HepG2 (cell line): Measurements from ENCODE around the gene PSKH1. TPM values are rescaled to one million over a fixed set of nuclear protein-coding genes. Genes with fewer than 3 reads are reported as not detected.

Experiments
- ATAC-seq: fragments of 200-7000 bp; cut with Tn5 transposase; 3 replicates; pipeline ENCODE4 v1.9.1; 2020; ENCODE audit warnings: mild to moderate bottlenecking, moderate library complexity
- BruUV-seq: library from RNA; stranded (reverse); fragments of 400-500 nt; replicated peaks from 2 replicates; lab custom pipeline; 2021; lab: Mats Ljungman, UMichigan
- CTCF ChIA-PET: fragments of 300-600 bp; formaldehyde crosslinking; extraction: SDS; loops from one replicate; lab custom pipeline; 2021; ENCODE audit warnings: low total read pairs, inconsistent platforms, low intra/inter-chr PET ratio; lab: Yijun Ruan, JAX
- POLR2A ChIA-PET: fragments of 350-600 bp; sonication (Branson Sonifier 250); formaldehyde crosslinking; loops from one replicate; lab custom pipeline; 2020; ENCODE audit warnings: antibody characterized with exemption, inconsistent platforms; lab: Yijun Ruan, JAX
- DNase-seq: peaks from one replicate; pipeline ENCODE4 v3.0.0-alpha.2; 2015; ENCODE audit warnings: low spot score
- FAIRE-seq: peaks from 3 replicates; lab custom pipeline; 2011; peaks lifted over from hg19 to GRCh38; lab: Jason Lieb, UNC
- H2AFZ ChIP-seq: one replicate; pipeline ENCODE4 v1.6.1; 2011; ENCODE audit warnings: low read length, inconsistent platforms
- H3K27ac ChIP-seq: fragments of 300-600 bp; 3 replicates; pipeline ENCODE4 v1.8.0; 2011; ENCODE audit warnings: mixed run types, mild to moderate bottlenecking, mixed read lengths, low read length, inconsistent platforms; ENCODE audit not compliant: insufficient read depth; ENCODE audit errors: extremely low read length
- H3K27me3 ChIP-seq, 2 experiments: fragments of 200-600 bp in 1 of 2; 2 replicates in 1 of 2; 3 replicates in 1 of 2; pipeline versions ENCODE4 v1.6.0 to v1.8.0; 2011; ENCODE audit warnings: low read length in 2 of 2, mild to moderate bottlenecking in 2 of 2, moderate library complexity in 2 of 2, inconsistent platforms in 1 of 2; ENCODE audit not compliant: insufficient read depth in 2 of 2, control insufficient read depth in 1 of 2
- H3K36me3 ChIP-seq, 2 experiments: fragments of 200-600 bp in 1 of 2; replicated peaks in 1 of 2; 2 replicates in 1 of 2; 3 replicates in 1 of 2; pipeline versions ENCODE4 v1.5.1 to v1.8.0; 2011; ENCODE audit warnings: low read length in 2 of 2, inconsistent platforms in 1 of 2; ENCODE audit not compliant: insufficient read depth in 2 of 2, control insufficient read depth in 1 of 2
- H3K4me1 ChIP-seq: 2 replicates; pipeline ENCODE4 v1.5.1; 2012; ENCODE audit warnings: low read length, inconsistent platforms; ENCODE audit not compliant: insufficient read depth
- H3K4me2 ChIP-seq: 2 replicates; pipeline ENCODE4 v1.6.0; 2011; ENCODE audit warnings: low read depth, low read length, inconsistent platforms
- H3K4me3 ChIP-seq, 3 experiments: fragments of 200-600 bp in 1 of 3; sonication (generic), shearing (Covaris generic) in 1 of 3; replicated peaks in 1 of 3; 2 replicates each; pipeline ENCODE4 v1.5.1; 2011 to 2016; ENCODE audit warnings: low read length in 3 of 3, inconsistent platforms in 2 of 3, low read depth in 2 of 3, mild to moderate bottlenecking in 2 of 3, control low read depth in 1 of 3, mixed read lengths in 1 of 3; ENCODE audit not compliant: insufficient read depth in 1 of 3
- H3K79me2 ChIP-seq: one replicate; pipeline ENCODE4 v1.6.1; 2011; ENCODE audit warnings: low read length, inconsistent platforms; ENCODE audit not compliant: insufficient read depth
- H3K9ac ChIP-seq: 2 replicates; pipeline ENCODE4 v1.6.0; 2011; ENCODE audit warnings: mild to moderate bottlenecking, low read depth, low read length, inconsistent platforms; ENCODE audit not compliant: insufficient read depth
- H3K9me3 ChIP-seq: 2 replicates; pipeline ENCODE4 v1.5.1; 2012; ENCODE audit warnings: mild to moderate bottlenecking, low read length
- H4K20me1 ChIP-seq: 2 replicates; pipeline ENCODE4 v1.6.0; 2011; ENCODE audit warnings: inconsistent platforms, mild to moderate bottlenecking, low read length, moderate library complexity; ENCODE audit not compliant: insufficient read depth
- BRCA1 ChIP-seq: sonication (generic); formaldehyde crosslinking; IDR thresholded peaks from 2 replicates; pipeline ENCODE4 v1.4.0; 2020; ENCODE audit warnings: missing genetic modification reagents
- ELF3 ChIP-seq: IDR thresholded peaks from 2 replicates; pipeline ENCODE4 v1.6.1; 2016; ENCODE audit warnings: missing genetic modification reagents, missing compliant biosample characterization
- GATA4 ChIP-seq: sonication (generic); IDR thresholded peaks from 2 replicates; pipeline ENCODE4 v1.6.1; 2016; ENCODE audit warnings: antibody characterized with exemption, low read depth, borderline replicate concordance
- KMT2A ChIP-seq: sonication (generic); formaldehyde crosslinking; IDR thresholded peaks from 2 replicates; pipeline ENCODE4 v1.4.0; 2020; ENCODE audit warnings: missing genetic modification reagents
- MIER3 ChIP-seq: IDR thresholded peaks from 2 replicates; pipeline ENCODE4 v1.6.1; 2016; ENCODE audit warnings: missing compliant biosample characterization, borderline replicate concordance
- PCBP1 ChIP-seq: fragments of 200-400 bp; formaldehyde crosslinking; IDR thresholded peaks from 2 replicates; pipeline ENCODE4 v1.6.1; 2017; ENCODE audit warnings: mild to moderate bottlenecking, low read depth, low read length, borderline replicate concordance
- SNRNP70 ChIP-seq: fragments of 200-400 bp; formaldehyde crosslinking; IDR thresholded peaks from 2 replicates; pipeline ENCODE4 v1.6.1; 2017; ENCODE audit warnings: mild to moderate bottlenecking, low read depth, low read length, moderate library complexity
- TARDBP ChIP-seq: sonication (generic); formaldehyde crosslinking; IDR thresholded peaks from 2 replicates; pipeline ENCODE4 v1.8.0; 2022; ENCODE audit warnings: mild to moderate bottlenecking, missing genetic modification reagents
- TBP ChIP-seq: sonication (generic); formaldehyde crosslinking; IDR thresholded peaks from 2 replicates; pipeline ENCODE4 v1.5.0; 2020; ENCODE audit warnings: missing genetic modification reagents
- ZNF264 ChIP-seq: sonication (generic); formaldehyde crosslinking; IDR thresholded peaks from 2 replicates; pipeline ENCODE4 v1.4.0; 2020; ENCODE audit warnings: missing genetic modification reagents
- ZNF737 ChIP-seq: sonication (generic); formaldehyde crosslinking; IDR thresholded peaks from 2 replicates; pipeline ENCODE4 v1.5.0; 2020; ENCODE audit warnings: missing genetic modification reagents, mild to moderate bottlenecking, borderline replicate concordance
- ZSCAN25 ChIP-seq: sonication (generic); formaldehyde crosslinking; IDR thresholded peaks from 2 replicates; pipeline ENCODE4 v1.8.0; 2022; ENCODE audit warnings: mild to moderate bottlenecking, missing genetic modification reagents
- WGBS: methylation state at CpG from one replicate; pipeline ENCODE4 v1.1.6; 2017; ENCODE audit warnings: low lambda C conversion rate; 5-methylcytosine and 5-hydroxymethylcytosine counted together
- in situ Hi-C: cut with HindIII; loops from 2 replicates; pipeline ENCODE4 v1.10.0; 2017; ENCODE audit warnings: low pct_unique_long_range_greater_than_20kb; ENCODE audit not compliant: extremely low pct_ligation_motif_present
- intact Hi-C: fragments of 100-400 bp; cut with micrococcal nuclease; formaldehyde crosslinking; loops from one replicate; pipeline ENCODE4 v1.10.0; 2022; ENCODE audit not compliant: unreplicated experiment
- polyA plus RNA-seq, 8 experiments: library from polyadenylated mRNA; depleted of rRNA in 3 of 8; stranded (reverse) in 7 of 8; unstranded in 1 of 8; fragments of >200 nt; fragmentation: Illumina TruSeq in 4 of 8; extraction: Trizol in 4 of 8; gene quantifications; 2 replicates each; pipeline versions ENCODE4 v1.2.1 to v1.2.3, GENCODE V29; 2011 to 2016; ENCODE audit warnings: low read depth in 4 of 8, missing spikeins in 1 of 8, mixed read lengths in 1 of 8; ENCODE audit not compliant: insufficient read depth in 1 of 8
- total RNA-seq, 5 experiments: library from RNA; depleted of rRNA; stranded (reverse); fragments of >200 nt; fragmentation: Illumina TruSeq; extraction: Trizol; gene quantifications; 2 replicates each; pipeline ENCODE4 v1.2.3, GENCODE V29; 2016; ENCODE audit warnings: low read depth in 1 of 5
- TF ChIP-seq, protein P1 (sequence below): IDR thresholded peaks from 2 replicates; pipeline ENCODE4 v1.4.0; 2020; ENCODE audit warnings: mild to moderate bottlenecking, missing genetic modification reagents
- TF ChIP-seq, protein P2 (sequence below): sonication (generic); formaldehyde crosslinking; IDR thresholded peaks from 2 replicates; pipeline ENCODE4 v1.5.1; 2020; ENCODE audit warnings: missing genetic modification reagents, mild to moderate bottlenecking, borderline replicate concordance
- TF ChIP-seq, protein P3 (sequence below): sonication (generic); formaldehyde crosslinking; IDR thresholded peaks from 2 replicates; pipeline ENCODE4 v1.9.0; 2021; ENCODE audit warnings: missing genetic modification reagents, borderline replicate concordance
- TF ChIP-seq, protein P4 (sequence below): sonication (generic); formaldehyde crosslinking; IDR thresholded peaks from 2 replicates; pipeline ENCODE4 v1.9.0; 2021; ENCODE audit warnings: missing genetic modification reagents, mild to moderate bottlenecking, borderline replicate concordance

The PSKH1 gene
- total and polyA plus RNA-seq, 2 of the 13 experiments (the other 11 are each of a cell fraction or from before 2014, with no cell fraction given): 8.4 to 19.1 TPM

- Histone ChIP-seq H3K4me3 (no peak overlapping the region), H3K4me1 (peaks cover 24% of the 10 kb centered on the region), H3K27me3 (no peaks in the 10 kb centered on the region; a peak in 1 of 5 replicates), H3K9me3 (no peaks in the 10 kb centered on the region), H3K79me2 (peaks cover 1% of the 10 kb centered on the region), H3K4me2 (no peak overlapping the region), H3K36me3 (peaks cover 7 to 21% of the 10 kb centered on the region in 2 experiments), H3K9ac (no peak overlapping the region), H2AFZ (no peak overlapping the region), H4K20me1 (no peaks in the 10 kb centered on the region), H3K27ac (no peak overlapping the region)
- TF ChIP-seq ZSCAN25 (CRISPR knock-in tag) (no peak), GATA4 (no peak), BRCA1 (no peak), ZNF737 (CRISPR knock-in tag) (no peak), SNRNP70 (no peak), PCBP1 (no peak), TARDBP (CRISPR knock-in tag) (no peak), TBP (no peak), ELF3 (CRISPR knock-in tag) (no peak), ZNF264 (CRISPR knock-in tag) (no peak), KMT2A (CRISPR knock-in tag) (no peak), MIER3 (no peak)
- TF ChIP-seq, protein P1, sequence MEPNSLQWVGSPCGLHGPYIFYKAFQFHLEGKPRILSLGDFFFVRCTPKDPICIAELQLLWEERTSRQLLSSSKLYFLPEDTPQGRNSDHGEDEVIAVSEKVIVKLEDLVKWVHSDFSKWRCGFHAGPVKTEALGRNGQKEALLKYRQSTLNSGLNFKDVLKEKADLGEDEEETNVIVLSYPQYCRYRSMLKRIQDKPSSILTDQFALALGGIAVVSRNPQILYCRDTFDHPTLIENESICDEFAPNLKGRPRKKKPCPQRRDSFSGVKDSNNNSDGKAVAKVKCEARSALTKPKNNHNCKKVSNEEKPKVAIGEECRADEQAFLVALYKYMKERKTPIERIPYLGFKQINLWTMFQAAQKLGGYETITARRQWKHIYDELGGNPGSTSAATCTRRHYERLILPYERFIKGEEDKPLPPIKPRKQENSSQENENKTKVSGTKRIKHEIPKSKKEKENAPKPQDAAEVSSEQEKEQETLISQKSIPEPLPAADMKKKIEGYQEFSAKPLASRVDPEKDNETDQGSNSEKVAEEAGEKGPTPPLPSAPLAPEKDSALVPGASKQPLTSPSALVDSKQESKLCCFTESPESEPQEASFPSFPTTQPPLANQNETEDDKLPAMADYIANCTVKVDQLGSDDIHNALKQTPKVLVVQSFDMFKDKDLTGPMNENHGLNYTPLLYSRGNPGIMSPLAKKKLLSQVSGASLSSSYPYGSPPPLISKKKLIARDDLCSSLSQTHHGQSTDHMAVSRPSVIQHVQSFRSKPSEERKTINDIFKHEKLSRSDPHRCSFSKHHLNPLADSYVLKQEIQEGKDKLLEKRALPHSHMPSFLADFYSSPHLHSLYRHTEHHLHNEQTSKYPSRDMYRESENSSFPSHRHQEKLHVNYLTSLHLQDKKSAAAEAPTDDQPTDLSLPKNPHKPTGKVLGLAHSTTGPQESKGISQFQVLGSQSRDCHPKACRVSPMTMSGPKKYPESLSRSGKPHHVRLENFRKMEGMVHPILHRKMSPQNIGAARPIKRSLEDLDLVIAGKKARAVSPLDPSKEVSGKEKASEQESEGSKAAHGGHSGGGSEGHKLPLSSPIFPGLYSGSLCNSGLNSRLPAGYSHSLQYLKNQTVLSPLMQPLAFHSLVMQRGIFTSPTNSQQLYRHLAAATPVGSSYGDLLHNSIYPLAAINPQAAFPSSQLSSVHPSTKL: no peak
- TF ChIP-seq, protein P2, sequence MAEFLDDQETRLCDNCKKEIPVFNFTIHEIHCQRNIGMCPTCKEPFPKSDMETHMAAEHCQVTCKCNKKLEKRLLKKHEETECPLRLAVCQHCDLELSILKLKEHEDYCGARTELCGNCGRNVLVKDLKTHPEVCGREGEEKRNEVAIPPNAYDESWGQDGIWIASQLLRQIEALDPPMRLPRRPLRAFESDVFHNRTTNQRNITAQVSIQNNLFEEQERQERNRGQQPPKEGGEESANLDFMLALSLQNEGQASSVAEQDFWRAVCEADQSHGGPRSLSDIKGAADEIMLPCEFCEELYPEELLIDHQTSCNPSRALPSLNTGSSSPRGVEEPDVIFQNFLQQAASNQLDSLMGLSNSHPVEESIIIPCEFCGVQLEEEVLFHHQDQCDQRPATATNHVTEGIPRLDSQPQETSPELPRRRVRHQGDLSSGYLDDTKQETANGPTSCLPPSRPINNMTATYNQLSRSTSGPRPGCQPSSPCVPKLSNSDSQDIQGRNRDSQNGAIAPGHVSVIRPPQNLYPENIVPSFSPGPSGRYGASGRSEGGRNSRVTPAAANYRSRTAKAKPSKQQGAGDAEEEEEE: no peak
- TF ChIP-seq, protein P3, sequence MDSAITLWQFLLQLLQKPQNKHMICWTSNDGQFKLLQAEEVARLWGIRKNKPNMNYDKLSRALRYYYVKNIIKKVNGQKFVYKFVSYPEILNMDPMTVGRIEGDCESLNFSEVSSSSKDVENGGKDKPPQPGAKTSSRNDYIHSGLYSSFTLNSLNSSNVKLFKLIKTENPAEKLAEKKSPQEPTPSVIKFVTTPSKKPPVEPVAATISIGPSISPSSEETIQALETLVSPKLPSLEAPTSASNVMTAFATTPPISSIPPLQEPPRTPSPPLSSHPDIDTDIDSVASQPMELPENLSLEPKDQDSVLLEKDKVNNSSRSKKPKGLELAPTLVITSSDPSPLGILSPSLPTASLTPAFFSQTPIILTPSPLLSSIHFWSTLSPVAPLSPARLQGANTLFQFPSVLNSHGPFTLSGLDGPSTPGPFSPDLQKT (CRISPR knock-in tag): no peak
- TF ChIP-seq, protein P4, sequence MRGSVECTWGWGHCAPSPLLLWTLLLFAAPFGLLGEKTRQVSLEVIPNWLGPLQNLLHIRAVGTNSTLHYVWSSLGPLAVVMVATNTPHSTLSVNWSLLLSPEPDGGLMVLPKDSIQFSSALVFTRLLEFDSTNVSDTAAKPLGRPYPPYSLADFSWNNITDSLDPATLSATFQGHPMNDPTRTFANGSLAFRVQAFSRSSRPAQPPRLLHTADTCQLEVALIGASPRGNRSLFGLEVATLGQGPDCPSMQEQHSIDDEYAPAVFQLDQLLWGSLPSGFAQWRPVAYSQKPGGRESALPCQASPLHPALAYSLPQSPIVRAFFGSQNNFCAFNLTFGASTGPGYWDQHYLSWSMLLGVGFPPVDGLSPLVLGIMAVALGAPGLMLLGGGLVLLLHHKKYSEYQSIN (CRISPR knock-in tag): no peak
- POLR2A ChIA-PET: interaction anchor here (1.2 kb wide), 1 partner anchor 47 kb away, joined by 4 read pairs; no protein-coding TSS in a partner anchor
- CTCF ChIA-PET: no interaction called here
- in situ Hi-C loops: loop anchor here (5.0 to 10.0 kb wide), 2 partner anchors 39 to 156 kb away; no protein-coding TSS in a partner anchor
- 75% methylated on average over 3 of the region's 3 CpGs for WGBS
- intact Hi-C loops: no loop called here
- DNase-seq (no peak), ATAC-seq (no peak), FAIRE-seq (no peak)
- no TSS peak for BruUV-seq
Measured at GRCh38 chr16:67888331-67888730, 4.7 kb upstream of the PSKH1 start.
